ENCODE results near the gene PLEKHG7. TPM values are rescaled to one million over a fixed set of nuclear protein-coding genes. Genes with fewer than 3 reads are reported as not detected.

Gene PLEKHG7
- total and polyA plus RNA-seq, 2 of the 8 experiments (the other 6 are each of a cell fraction or from before 2014, with no cell fraction given): not detected

GRCh38 chr12:92743026-92743425 lies 40.2 kb downstream of the PLEKHG7 start (continued):
- TF ChIP-seq CHD7 (IDR thresholded peaks at IDR 0.05; ENCODE audit: insufficient replicate concordance, low read length) (no peak), RAD21 (IDR thresholded peaks at IDR 0.05 in 1 of 2, conservative IDR thresholded peaks at IDR 0.05 in 1 of 2; ENCODE audit: low read depth in 2 of 2, low read length in 2 of 2) (no peak), CEBPB (IDR thresholded peaks at IDR 0.05; ENCODE audit: low read depth, low read length) (no peak), GABPA (IDR thresholded peaks at IDR 0.05; ENCODE audit: borderline replicate concordance, insufficient read depth, low read length) (no peak), SIRT6 (IDR thresholded peaks at IDR 0.05; ENCODE audit: low read length) (no peak), NRF1 (IDR thresholded peaks at IDR 0.05; ENCODE audit: low read depth, low read length) (no peak), ASH2L (IDR thresholded peaks at IDR 0.05; ENCODE audit: low read length) (no peak), EGR1 (IDR thresholded peaks at IDR 0.05; ENCODE audit: borderline replicate concordance, low read depth, low read length) (no peak), ATF2 (IDR thresholded peaks at IDR 0.05; ENCODE audit: low read length) (no peak), TEAD4 (IDR thresholded peaks at IDR 0.05; ENCODE audit: low read depth, low read length) (no peak)

Measured in H1 (cell line).